WTC11 (cell line): ENCODE measurements around the gene TFF1.

ENCODE experiments used
- CBFB ChIP-seq: sonication (generic); formaldehyde crosslinking; IDR thresholded peaks from 2 replicates; pipeline ENCODE4 v1.8.1; 2022; ENCODE audit warnings: mild to moderate bottlenecking, low read depth, missing genetic modification reagents
- ELF4 ChIP-seq: sonication (generic); formaldehyde crosslinking; IDR thresholded peaks from 2 replicates; pipeline ENCODE4 v1.8.1; 2022; ENCODE audit warnings: low read depth, mild to moderate bottlenecking, moderate library complexity, missing genetic modification reagents
- TEAD4 ChIP-seq: sonication (generic); formaldehyde crosslinking; IDR thresholded peaks from 2 replicates; pipeline ENCODE4 v1.8.0; 2022; ENCODE audit warnings: mild to moderate bottlenecking, missing genetic modification reagents
- ZNF232 ChIP-seq: sonication (generic); formaldehyde crosslinking; IDR thresholded peaks from 2 replicates; pipeline ENCODE4 v1.8.0; 2022; ENCODE audit warnings: mild to moderate bottlenecking, missing genetic modification reagents
- TF ChIP-seq, protein P1 (sequence below): sonication (generic); formaldehyde crosslinking; IDR thresholded peaks from 2 replicates; pipeline ENCODE4 v1.8.0; 2022; ENCODE audit warnings: mild to moderate bottlenecking, missing genetic modification reagents
- TF ChIP-seq, protein P2 (sequence below): sonication (generic); formaldehyde crosslinking; conservative IDR thresholded peaks from 2 replicates; pipeline ENCODE4 v1.8.1; 2022; ENCODE audit warnings: mild to moderate bottlenecking, missing genetic modification reagents
- TF ChIP-seq, protein P3 (sequence below): fragments of 200-600 bp; IDR thresholded peaks from 2 replicates; pipeline ENCODE4 v1.8.0; 2022; ENCODE audit warnings: antibody characterized with exemption
- TF ChIP-seq, protein P4 (sequence below): sonication (generic); formaldehyde crosslinking; IDR thresholded peaks from 2 replicates; pipeline ENCODE4 v1.8.1; 2022; ENCODE audit warnings: low read depth, mild to moderate bottlenecking, moderate library complexity, missing genetic modification reagents, borderline replicate concordance

DNA sequence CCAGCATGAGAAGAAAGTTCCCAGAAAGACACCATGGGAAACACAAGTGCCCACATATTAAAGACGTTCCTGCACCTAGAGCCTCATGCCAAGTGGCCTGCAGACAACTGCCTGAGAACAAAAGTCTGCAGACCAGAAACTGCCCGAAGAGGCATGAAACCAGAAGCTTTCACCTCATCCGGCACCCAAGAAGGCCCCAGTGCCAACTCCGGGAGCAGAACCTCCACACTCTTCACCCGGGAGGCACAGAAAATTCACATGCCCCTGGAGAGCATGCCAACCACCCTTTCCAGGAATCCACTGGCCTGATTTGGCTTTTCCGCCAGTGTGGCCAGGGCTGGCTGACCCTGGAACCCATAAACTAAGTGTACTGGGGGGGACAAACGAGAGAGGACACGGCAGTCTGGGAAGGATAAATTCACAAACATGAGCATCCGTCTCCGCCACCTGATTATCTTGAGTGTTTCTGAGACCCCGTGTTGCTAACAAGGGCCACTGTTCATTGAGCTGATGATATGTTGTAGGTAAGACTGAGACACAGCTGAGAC lies 22.3 kb downstream of the TFF1 start:
- TF ChIP-seq, protein P1, sequence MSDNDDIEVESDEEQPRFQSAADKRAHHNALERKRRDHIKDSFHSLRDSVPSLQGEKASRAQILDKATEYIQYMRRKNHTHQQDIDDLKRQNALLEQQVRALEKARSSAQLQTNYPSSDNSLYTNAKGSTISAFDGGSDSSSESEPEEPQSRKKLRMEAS: no peak
- TF ChIP-seq, protein P2, sequence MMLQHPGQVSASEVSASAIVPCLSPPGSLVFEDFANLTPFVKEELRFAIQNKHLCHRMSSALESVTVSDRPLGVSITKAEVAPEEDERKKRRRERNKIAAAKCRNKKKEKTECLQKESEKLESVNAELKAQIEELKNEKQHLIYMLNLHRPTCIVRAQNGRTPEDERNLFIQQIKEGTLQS (CRISPR knock-in tag): no peak
- TF ChIP-seq ZNF232 (CRISPR knock-in tag) (no peak), TEAD4 (CRISPR knock-in tag) (no peak), ELF4 (CRISPR knock-in tag) (no peak), CBFB (CRISPR knock-in tag) (no peak)
- TF ChIP-seq, protein P3, sequence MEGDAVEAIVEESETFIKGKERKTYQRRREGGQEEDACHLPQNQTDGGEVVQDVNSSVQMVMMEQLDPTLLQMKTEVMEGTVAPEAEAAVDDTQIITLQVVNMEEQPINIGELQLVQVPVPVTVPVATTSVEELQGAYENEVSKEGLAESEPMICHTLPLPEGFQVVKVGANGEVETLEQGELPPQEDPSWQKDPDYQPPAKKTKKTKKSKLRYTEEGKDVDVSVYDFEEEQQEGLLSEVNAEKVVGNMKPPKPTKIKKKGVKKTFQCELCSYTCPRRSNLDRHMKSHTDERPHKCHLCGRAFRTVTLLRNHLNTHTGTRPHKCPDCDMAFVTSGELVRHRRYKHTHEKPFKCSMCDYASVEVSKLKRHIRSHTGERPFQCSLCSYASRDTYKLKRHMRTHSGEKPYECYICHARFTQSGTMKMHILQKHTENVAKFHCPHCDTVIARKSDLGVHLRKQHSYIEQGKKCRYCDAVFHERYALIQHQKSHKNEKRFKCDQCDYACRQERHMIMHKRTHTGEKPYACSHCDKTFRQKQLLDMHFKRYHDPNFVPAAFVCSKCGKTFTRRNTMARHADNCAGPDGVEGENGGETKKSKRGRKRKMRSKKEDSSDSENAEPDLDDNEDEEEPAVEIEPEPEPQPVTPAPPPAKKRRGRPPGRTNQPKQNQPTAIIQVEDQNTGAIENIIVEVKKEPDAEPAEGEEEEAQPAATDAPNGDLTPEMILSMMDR: no peak
- TF ChIP-seq, protein P4, sequence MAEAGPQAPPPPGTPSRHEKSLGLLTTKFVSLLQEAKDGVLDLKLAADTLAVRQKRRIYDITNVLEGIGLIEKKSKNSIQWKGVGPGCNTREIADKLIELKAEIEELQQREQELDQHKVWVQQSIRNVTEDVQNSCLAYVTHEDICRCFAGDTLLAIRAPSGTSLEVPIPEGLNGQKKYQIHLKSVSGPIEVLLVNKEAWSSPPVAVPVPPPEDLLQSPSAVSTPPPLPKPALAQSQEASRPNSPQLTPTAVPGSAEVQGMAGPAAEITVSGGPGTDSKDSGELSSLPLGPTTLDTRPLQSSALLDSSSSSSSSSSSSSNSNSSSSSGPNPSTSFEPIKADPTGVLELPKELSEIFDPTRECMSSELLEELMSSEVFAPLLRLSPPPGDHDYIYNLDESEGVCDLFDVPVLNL (CRISPR knock-in tag): no peak
